ENCODE measurements around the gene RASGRF1. TPM values are rescaled to one million over a fixed set of nuclear protein-coding genes. Genes with fewer than 3 reads are reported as not detected.

Gene RASGRF1
- total RNA-seq, 1 experiment from 2014 or later, result not detected

DNA sequence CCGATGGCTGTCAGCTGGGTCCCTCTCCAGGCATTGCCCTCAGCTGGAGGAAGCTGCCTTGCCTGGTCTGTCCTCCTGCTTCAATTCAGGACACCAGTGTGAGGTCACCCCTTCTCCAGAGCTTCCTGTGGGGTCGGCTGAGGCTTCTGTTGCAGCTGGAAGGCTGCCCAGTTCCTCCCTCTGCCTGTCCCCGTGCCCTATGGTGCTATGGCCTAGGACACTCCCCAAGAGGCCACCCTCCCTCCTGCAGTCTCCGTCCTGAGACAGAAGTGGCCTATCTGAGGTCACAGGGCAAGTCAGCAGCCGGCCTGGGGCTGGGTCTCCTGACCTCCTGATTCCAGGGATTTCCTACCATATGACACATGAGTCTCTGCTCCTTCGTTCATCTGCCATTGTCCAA is 57.9 kb downstream of the RASGRF1 start:
- Histone ChIP-seq H3K9ac (ENCODE audit: low read length) (no peak overlapping the region), H4K20me1 (ENCODE audit: low read length) (no peaks in the 10 kb centered on the region), H3K9me2 (replicated peaks; ENCODE audit: low read length) (no peaks in the 10 kb centered on the region), H3K9me3 (ENCODE audit: low read length) (no peaks in the 10 kb centered on the region), H3K4me1 (ENCODE audit: insufficient read depth, low read length) (no peaks in the 10 kb centered on the region), H3K4me2 (ENCODE audit: low read length) (no peak overlapping the region), H3K4me3 (ENCODE audit: low read length) (no peak overlapping the region), H3K79me2 (ENCODE audit: low read length) (no peaks in the 10 kb centered on the region), H3K27ac (ENCODE audit: low read length) (no peak overlapping the region), H3F3A (ENCODE audit: low read length, unreplicated experiment) (no peaks in the 10 kb centered on the region), H3K27me3 (ENCODE audit: low read length) (peaks cover 9% of the 10 kb centered on the region), H2AFZ (ENCODE audit: low read length) (no peak overlapping the region), H3K36me3 (ENCODE audit: low read depth, low read length) (no peaks in the 10 kb centered on the region)
- POLR2A ChIA-PET (ENCODE audit: unreplicated experiment), result no interaction called here
- TF ChIP-seq, protein P1, sequence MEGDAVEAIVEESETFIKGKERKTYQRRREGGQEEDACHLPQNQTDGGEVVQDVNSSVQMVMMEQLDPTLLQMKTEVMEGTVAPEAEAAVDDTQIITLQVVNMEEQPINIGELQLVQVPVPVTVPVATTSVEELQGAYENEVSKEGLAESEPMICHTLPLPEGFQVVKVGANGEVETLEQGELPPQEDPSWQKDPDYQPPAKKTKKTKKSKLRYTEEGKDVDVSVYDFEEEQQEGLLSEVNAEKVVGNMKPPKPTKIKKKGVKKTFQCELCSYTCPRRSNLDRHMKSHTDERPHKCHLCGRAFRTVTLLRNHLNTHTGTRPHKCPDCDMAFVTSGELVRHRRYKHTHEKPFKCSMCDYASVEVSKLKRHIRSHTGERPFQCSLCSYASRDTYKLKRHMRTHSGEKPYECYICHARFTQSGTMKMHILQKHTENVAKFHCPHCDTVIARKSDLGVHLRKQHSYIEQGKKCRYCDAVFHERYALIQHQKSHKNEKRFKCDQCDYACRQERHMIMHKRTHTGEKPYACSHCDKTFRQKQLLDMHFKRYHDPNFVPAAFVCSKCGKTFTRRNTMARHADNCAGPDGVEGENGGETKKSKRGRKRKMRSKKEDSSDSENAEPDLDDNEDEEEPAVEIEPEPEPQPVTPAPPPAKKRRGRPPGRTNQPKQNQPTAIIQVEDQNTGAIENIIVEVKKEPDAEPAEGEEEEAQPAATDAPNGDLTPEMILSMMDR (conservative IDR thresholded peaks at IDR 0.05; ENCODE audit: low read depth, low read length), result no peak
- no peak for TF ChIP-seq EZH2phosphoT487 (IDR thresholded peaks at IDR 0.05; ENCODE audit: borderline replicate concordance, low read length)
- TF ChIP-seq EZH2 (IDR thresholded peaks at IDR 0.05; ENCODE audit: low read length, unreplicated experiment), result no peak
- ATAC-seq (no peak), DNase-seq (no peak)
- no TSS peak for BruUV-seq (replicated peaks)
- CTCF ChIA-PET, result no interaction called here
- intact Hi-C loops (cut with micrococcal nuclease), result no loop called here

GRCh38 chr15:79031821-79032220 is 58.8 kb downstream of the RASGRF1 start:
- peaks cover 9% of the 10 kb centered on the region for H3K27me3 ChIP-seq (ENCODE audit: low read length)
- TF ChIP-seq EZH2phosphoT487 (IDR thresholded peaks at IDR 0.05; ENCODE audit: borderline replicate concordance, low read length) (no peak), EZH2 (IDR thresholded peaks at IDR 0.05; ENCODE audit: low read length, unreplicated experiment) (no peak)
- TF ChIP-seq, protein P1 (conservative IDR thresholded peaks at IDR 0.05; ENCODE audit: low read depth, low read length), result no peak
- H3K27ac ChIP-seq (ENCODE audit: low read length), result no peak overlapping the region
- H3K9me2 ChIP-seq (replicated peaks; ENCODE audit: low read length), result no peaks in the 10 kb centered on the region
- no peaks in the 10 kb centered on the region for H3K4me1 ChIP-seq (ENCODE audit: insufficient read depth, low read length)
- no peak for ATAC-seq
- no peak for DNase-seq
- H4K20me1 ChIP-seq (ENCODE audit: low read length), result no peaks in the 10 kb centered on the region
- no peaks in the 10 kb centered on the region for H3F3A ChIP-seq (ENCODE audit: low read length, unreplicated experiment)
- no peaks in the 10 kb centered on the region for H3K9me3 ChIP-seq (ENCODE audit: low read length)
- H3K4me2 ChIP-seq (ENCODE audit: low read length), result no peak overlapping the region
- no peaks in the 10 kb centered on the region for H3K79me2 ChIP-seq (ENCODE audit: low read length)
- intact Hi-C loops (cut with micrococcal nuclease), result no loop called here
- H3K4me3 ChIP-seq (ENCODE audit: low read length), result no peak overlapping the region
- POLR2A ChIA-PET (ENCODE audit: unreplicated experiment), result no interaction called here
- H2AFZ ChIP-seq (ENCODE audit: low read length), result no peak overlapping the region
- no TSS peak for BruUV-seq (replicated peaks)
- H3K9ac ChIP-seq (ENCODE audit: low read length), result no peak overlapping the region
- CTCF ChIA-PET, result no interaction called here
- no peaks in the 10 kb centered on the region for H3K36me3 ChIP-seq (ENCODE audit: low read depth, low read length)

GRCh38 chr15:79031201-79031600 is 59.4 kb downstream of the RASGRF1 start:
- DNase-seq, result no peak
- no peaks in the 10 kb centered on the region for H4K20me1 ChIP-seq (ENCODE audit: low read length)
- no peak overlapping the region for H3K9ac ChIP-seq (ENCODE audit: low read length)
- no TSS peak for BruUV-seq (replicated peaks)
- H3K4me3 ChIP-seq (ENCODE audit: low read length), result no peak overlapping the region
- H3K4me2 ChIP-seq (ENCODE audit: low read length), result no peak overlapping the region
- ATAC-seq, result no peak
- ChIA-PET POLR2A (ENCODE audit: unreplicated experiment) (no interaction called here), CTCF (no interaction called here)
- no peaks in the 10 kb centered on the region for H3K4me1 ChIP-seq (ENCODE audit: insufficient read depth, low read length)
- H3F3A ChIP-seq (ENCODE audit: low read length, unreplicated experiment), result no peaks in the 10 kb centered on the region
- peaks cover 6% of the 10 kb centered on the region for H3K27me3 ChIP-seq (ENCODE audit: low read length)
- H3K36me3 ChIP-seq (ENCODE audit: low read depth, low read length), result no peaks in the 10 kb centered on the region
- TF ChIP-seq, protein P1 (conservative IDR thresholded peaks at IDR 0.05; ENCODE audit: low read depth, low read length), result no peak
- TF ChIP-seq EZH2phosphoT487 (IDR thresholded peaks at IDR 0.05; ENCODE audit: borderline replicate concordance, low read length) (no peak), EZH2 (IDR thresholded peaks at IDR 0.05; ENCODE audit: low read length, unreplicated experiment) (no peak)
- no peaks in the 10 kb centered on the region for H3K79me2 ChIP-seq (ENCODE audit: low read length)
- no peaks in the 10 kb centered on the region for H3K9me2 ChIP-seq (replicated peaks; ENCODE audit: low read length)
- H3K9me3 ChIP-seq (ENCODE audit: low read length), result no peaks in the 10 kb centered on the region
- no peak overlapping the region for H2AFZ ChIP-seq (ENCODE audit: low read length)
- H3K27ac ChIP-seq (ENCODE audit: low read length), result no peak overlapping the region
- intact Hi-C loops (cut with micrococcal nuclease), result no loop called here
